Caco-2 (cell line): ENCODE data around the gene KLHL36. TPM values are rescaled to one million over a fixed set of nuclear protein-coding genes. Genes with fewer than 3 reads are reported as not detected.

Source experiments
- BruUV-seq: library from RNA; stranded (reverse); fragments of 400-500 nt; replicated peaks from 2 replicates; lab custom pipeline; 2021; lab: Mats Ljungman, UMichigan
- CTCF ChIA-PET: fragments of 300-600 bp; sonication (Branson Sonifier 250); formaldehyde crosslinking; loops from one replicate; lab custom pipeline; 2022; ENCODE audit warnings: antibody characterized with exemption; lab: Charles Lee
- POLR2A ChIA-PET: fragments of 300-600 bp; sonication (Branson Sonifier 250); formaldehyde crosslinking; loops from one replicate; lab custom pipeline; 2022; ENCODE audit warnings: antibody characterized with exemption; lab: Charles Lee
- DNase-seq, 2 experiments: peaks; one replicate each; pipeline versions ENCODE4 v3.0.0 to v3.0.0-alpha.2; 2020 to 2022
- H3K27me3 ChIP-seq: replicated peaks from 2 replicates; pipeline ENCODE4 v1.6.0; 2011; ENCODE audit warnings: low read length; ENCODE audit not compliant: control insufficient read depth, insufficient read depth
- H3K36me3 ChIP-seq: 2 replicates; pipeline ENCODE4 v1.5.1; 2011; ENCODE audit warnings: low read length; ENCODE audit not compliant: control insufficient read depth, insufficient read depth
- H3K4me1 ChIP-seq: fragments of 250-450 bp; sonication (Bioruptor Pico); 2 replicates; pipeline ENCODE4 v1.5.1; 2020; ENCODE audit warnings: mild to moderate bottlenecking
- H3K4me3 ChIP-seq: 2 replicates; pipeline ENCODE4 v1.5.1; 2011; ENCODE audit warnings: low read depth, mild to moderate bottlenecking, control low read depth, low read length
- H3K9me3 ChIP-seq: fragments of 250-450 bp; sonication (Bioruptor Pico); 2 replicates; pipeline ENCODE4 v1.5.1; 2020; ENCODE audit warnings: mild to moderate bottlenecking, moderate library complexity
- H3K27ac Mint-ChIP-seq: one replicate; pipeline ENCODE4 v1.8.0; 2022; ENCODE audit warnings: mixed read lengths; ENCODE audit not compliant: unreplicated experiment
- H3K27me3 Mint-ChIP-seq: one replicate; pipeline ENCODE4 v1.8.0; 2022; ENCODE audit warnings: mixed read lengths; ENCODE audit not compliant: insufficient read depth, unreplicated experiment
- H3K36me3 Mint-ChIP-seq: one replicate; pipeline ENCODE4 v1.8.0; 2022; ENCODE audit warnings: mild to moderate bottlenecking, mixed read lengths; ENCODE audit not compliant: insufficient read depth, unreplicated experiment
- H3K4me1 Mint-ChIP-seq: one replicate; pipeline ENCODE4 v1.8.0; 2022; ENCODE audit warnings: low read depth, mixed read lengths; ENCODE audit not compliant: unreplicated experiment
- H3K4me3 Mint-ChIP-seq: one replicate; pipeline ENCODE4 v1.8.0; 2022; ENCODE audit warnings: mild to moderate bottlenecking, moderate library complexity, mixed read lengths; ENCODE audit not compliant: unreplicated experiment
- H3K9me3 Mint-ChIP-seq: one replicate; pipeline ENCODE4 v1.8.0; 2022; ENCODE audit warnings: mixed read lengths; ENCODE audit not compliant: unreplicated experiment
- intact Hi-C: fragments of 100-400 bp; cut with micrococcal nuclease; formaldehyde crosslinking; loops from one replicate; pipeline ENCODE4 v1.10.0; 2022; ENCODE audit not compliant: unreplicated experiment
- total RNA-seq: library from RNA; stranded (reverse); gene quantifications from 2 replicates; pipeline ENCODE4 v1.2.3, GENCODE V29; 2022
- TF ChIP-seq, protein P1 (sequence below), 2 experiments: fragments of 200-600 bp in 1 of 2; IDR thresholded peaks; 1 replicate in 1 of 2; 2 replicates in 1 of 2; pipeline versions ENCODE4 v1.5.1 to v1.8.0; 2011 to 2022; ENCODE audit warnings: antibody characterized with exemption in 1 of 2, control low read depth in 1 of 2, inconsistent platforms in 1 of 2, low read depth in 1 of 2, low read length in 1 of 2, mild to moderate bottlenecking in 1 of 2, moderate library complexity in 1 of 2; ENCODE audit not compliant: insufficient read depth in 1 of 2, severe bottlenecking in 1 of 2, unreplicated experiment in 1 of 2

KLHL36 gene
- total RNA-seq, 1 experiment from 2014 or later = 70.2 TPM

DNA sequence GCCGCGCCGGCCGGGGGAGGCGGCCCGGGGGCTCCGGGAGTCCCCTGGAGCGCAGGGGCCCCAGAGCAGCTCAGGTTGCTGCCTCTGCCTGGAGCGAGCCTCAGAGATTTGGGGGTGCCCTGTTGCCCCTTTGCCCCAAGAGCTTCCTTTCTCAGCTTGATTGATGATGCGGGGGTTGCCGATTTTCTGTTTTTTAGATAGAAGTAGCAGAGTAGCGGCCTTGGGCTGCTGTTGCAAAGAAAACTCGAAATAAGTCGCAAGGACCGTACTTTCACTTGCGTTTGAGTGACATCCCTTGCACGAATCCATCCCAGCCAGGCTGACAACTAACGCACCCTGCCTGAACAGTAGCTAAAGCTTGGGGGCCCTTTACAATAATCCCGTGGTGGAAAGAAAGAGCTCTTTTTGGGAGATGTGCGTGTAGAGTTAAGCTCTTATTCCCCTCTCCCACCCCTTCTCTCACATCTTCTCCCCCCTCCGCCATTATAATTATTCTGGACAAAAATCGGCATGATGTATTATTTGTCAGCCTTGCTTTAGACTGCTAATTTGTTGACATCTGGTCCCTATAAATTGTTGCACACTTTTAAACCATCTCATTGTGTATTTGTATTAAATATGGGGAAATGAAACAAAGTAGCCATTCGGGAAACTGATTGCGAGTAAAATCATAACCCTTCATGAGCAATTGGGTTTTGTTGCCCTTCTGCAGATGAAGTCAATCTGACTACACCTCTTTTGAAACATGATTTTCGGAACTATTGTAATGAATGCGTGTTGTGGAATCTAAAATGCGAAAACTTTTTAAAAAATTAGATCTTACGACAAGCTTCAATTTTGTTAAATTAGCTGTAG lies 52.4 kb downstream of the KLHL36 start:
- intact Hi-C loops = loop anchor here (1.0 kb wide), 1 partner anchor 26 kb away; no protein-coding TSS in a partner anchor
- Histone ChIP-seq H3K9me3 (no peaks in the 10 kb centered on the region), H3K4me3 (peak overlapping the region; percentile 83), H3K36me3 (no peaks in the 10 kb centered on the region), H3K4me1 (peaks cover 19% of the 10 kb centered on the region), H3K27me3 (no peaks in the 10 kb centered on the region)
- no peaks in the 10 kb centered on the region for H3K9me3 Mint-ChIP-seq
- POLR2A ChIA-PET = interaction anchor here (0.5 to 0.6 kb wide), 2 partner anchors 12 to 857 kb away, joined by 3 read pairs; no protein-coding TSS in a partner anchor
- BruUV-seq = no TSS peak
- H3K4me1 Mint-ChIP-seq = peaks cover 19% of the 10 kb centered on the region
- peak overlapping the region; percentile 94 for H3K4me3 Mint-ChIP-seq
- TF ChIP-seq, protein P1, sequence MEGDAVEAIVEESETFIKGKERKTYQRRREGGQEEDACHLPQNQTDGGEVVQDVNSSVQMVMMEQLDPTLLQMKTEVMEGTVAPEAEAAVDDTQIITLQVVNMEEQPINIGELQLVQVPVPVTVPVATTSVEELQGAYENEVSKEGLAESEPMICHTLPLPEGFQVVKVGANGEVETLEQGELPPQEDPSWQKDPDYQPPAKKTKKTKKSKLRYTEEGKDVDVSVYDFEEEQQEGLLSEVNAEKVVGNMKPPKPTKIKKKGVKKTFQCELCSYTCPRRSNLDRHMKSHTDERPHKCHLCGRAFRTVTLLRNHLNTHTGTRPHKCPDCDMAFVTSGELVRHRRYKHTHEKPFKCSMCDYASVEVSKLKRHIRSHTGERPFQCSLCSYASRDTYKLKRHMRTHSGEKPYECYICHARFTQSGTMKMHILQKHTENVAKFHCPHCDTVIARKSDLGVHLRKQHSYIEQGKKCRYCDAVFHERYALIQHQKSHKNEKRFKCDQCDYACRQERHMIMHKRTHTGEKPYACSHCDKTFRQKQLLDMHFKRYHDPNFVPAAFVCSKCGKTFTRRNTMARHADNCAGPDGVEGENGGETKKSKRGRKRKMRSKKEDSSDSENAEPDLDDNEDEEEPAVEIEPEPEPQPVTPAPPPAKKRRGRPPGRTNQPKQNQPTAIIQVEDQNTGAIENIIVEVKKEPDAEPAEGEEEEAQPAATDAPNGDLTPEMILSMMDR (IDR thresholded peaks at IDR 0.05; ENCODE audit: insufficient read depth in 1 of 2, low read depth in 1 of 2, low read length in 1 of 2, severe bottlenecking in 1 of 2, unreplicated experiment in 1 of 2) = no peak
- no peaks in the 10 kb centered on the region for H3K27me3 Mint-ChIP-seq
- peak in 1 of 2 experiments; percentile 31 for DNase-seq
- CTCF ChIA-PET = interaction anchor here (1.0 to 2.5 kb wide), 2 partner anchors 25 to 28 kb away, joined by 6 to 17 read pairs; no protein-coding TSS in a partner anchor
- peaks cover 15% of the 10 kb centered on the region for H3K36me3 Mint-ChIP-seq
- peak overlapping the region; percentile 91 for H3K27ac Mint-ChIP-seq

DNA sequence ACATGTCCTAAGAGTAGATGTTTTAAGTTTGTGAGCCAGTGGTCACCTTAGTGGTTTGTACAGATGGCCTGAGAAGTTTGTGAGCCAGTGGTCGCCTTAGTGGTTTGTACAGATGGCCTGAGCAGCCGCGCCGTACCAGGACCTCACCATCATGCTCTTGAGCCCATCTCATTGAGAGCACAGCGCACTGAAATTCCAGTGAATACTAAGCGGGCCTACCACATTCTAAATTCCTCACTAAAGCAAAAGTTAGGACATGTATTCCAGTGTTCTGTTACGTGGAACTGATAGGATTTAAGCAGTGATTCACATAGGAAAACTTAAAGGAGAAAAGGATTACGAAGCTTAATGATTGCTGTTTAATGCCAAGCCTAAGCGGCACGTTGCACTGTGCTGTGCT lies 55.4 kb downstream of the KLHL36 start:
- H3K9me3 Mint-ChIP-seq = no peaks in the 10 kb centered on the region
- H3K36me3 Mint-ChIP-seq = peaks cover 25% of the 10 kb centered on the region
- intact Hi-C loops = no loop called here
- ChIA-PET POLR2A (no interaction called here), CTCF (interaction anchor here (1.0 to 1.2 kb wide), 2 partner anchors 22 to 35 kb away, joined by 3 to 5 read pairs; no protein-coding TSS in a partner anchor)
- H3K4me3 Mint-ChIP-seq = no peak overlapping the region
- H3K4me1 Mint-ChIP-seq = peaks cover 25% of the 10 kb centered on the region
- H3K27me3 Mint-ChIP-seq = no peaks in the 10 kb centered on the region
- TSS peak; percentile 0 for BruUV-seq
- H3K27ac Mint-ChIP-seq = no peak overlapping the region
- Histone ChIP-seq H3K4me3 (no peak overlapping the region), H3K9me3 (no peaks in the 10 kb centered on the region), H3K27me3 (no peaks in the 10 kb centered on the region), H3K4me1 (peaks cover 31% of the 10 kb centered on the region), H3K36me3 (no peaks in the 10 kb centered on the region; the same call in 1 of the 2 replicates)
- TF ChIP-seq, protein P1 (IDR thresholded peaks at IDR 0.05; ENCODE audit: insufficient read depth in 1 of 2, low read depth in 1 of 2, low read length in 1 of 2, severe bottlenecking in 1 of 2, unreplicated experiment in 1 of 2) = no peak
- DNase-seq = no peak

GRCh38 chr16:84704253-84704652 lies 55.9 kb downstream of the KLHL36 start:
- no TSS peak for BruUV-seq
- Histone ChIP-seq H3K36me3 (no peaks in the 10 kb centered on the region; the same call in 1 of the 2 replicates), H3K4me3 (no peak overlapping the region), H3K9me3 (no peaks in the 10 kb centered on the region), H3K27me3 (no peaks in the 10 kb centered on the region), H3K4me1 (peaks cover 30% of the 10 kb centered on the region)
- POLR2A ChIA-PET = no interaction called here
- CTCF ChIA-PET = interaction anchor here (1.0 kb wide), 1 partner anchor 34 kb away, joined by 3 read pairs; no protein-coding TSS in a partner anchor
- Mint-ChIP-seq H3K9me3 (no peaks in the 10 kb centered on the region), H3K36me3 (peaks cover 26% of the 10 kb centered on the region), H3K27ac (no peak overlapping the region), H3K27me3 (no peaks in the 10 kb centered on the region), H3K4me3 (no peak overlapping the region), H3K4me1 (peaks cover 29% of the 10 kb centered on the region)
- intact Hi-C loops = no loop called here
- DNase-seq = no peak
- TF ChIP-seq, protein P1 (IDR thresholded peaks at IDR 0.05; ENCODE audit: insufficient read depth in 1 of 2, low read depth in 1 of 2, low read length in 1 of 2, severe bottlenecking in 1 of 2, unreplicated experiment in 1 of 2) = no peak
